ENCODE results near the gene DTNA. TPM values are rescaled to one million over a fixed set of nuclear protein-coding genes. Genes with fewer than 3 reads are reported as not detected.

Gene DTNA
- total RNA-seq, 1 experiment from 2014 or later, result 9.6 TPM

DNA sequence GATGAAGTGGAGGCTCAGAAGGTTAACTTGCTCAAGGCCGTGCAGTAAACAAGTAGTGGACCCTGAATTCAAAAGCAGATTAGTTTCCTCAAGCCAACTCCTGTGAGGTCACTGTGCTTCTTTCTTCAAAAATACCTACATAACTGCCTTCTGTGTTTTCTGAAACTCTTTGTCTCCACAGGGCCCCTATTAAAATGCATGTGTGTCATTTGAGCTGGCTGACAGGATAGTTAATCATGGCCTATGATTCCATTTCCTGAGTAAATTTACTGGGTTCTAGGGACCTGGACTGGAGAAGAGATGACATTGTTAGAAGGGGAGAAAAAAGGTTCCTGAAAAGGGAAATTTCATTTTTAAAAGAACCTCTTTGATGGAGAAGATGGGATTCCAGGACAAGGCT, 12.9 kb upstream of the DTNA start:
- H3K27ac ChIP-seq (ENCODE audit: low read depth, low read length), result no peak overlapping the region
- H3K9me2 ChIP-seq (ENCODE audit: insufficient read depth), result no peaks in the 10 kb centered on the region
- no peak overlapping the region for H3K4me2 ChIP-seq (ENCODE audit: low read length)
- intact Hi-C loops (cut with micrococcal nuclease), result no loop called here
- H3K36me3 ChIP-seq (ENCODE audit: control insufficient read depth in 1 of 2, insufficient read depth in 2 of 2, low read length in 2 of 2), result no peaks in the 10 kb centered on the region
- no peak for DNase-seq (ENCODE audit: low read depth, low spot score)
- POLR2A ChIA-PET, result no interaction called here
- no peaks in the 10 kb centered on the region for H3K79me2 ChIP-seq (ENCODE audit: insufficient read depth, low read length)
- no TSS peak for BruUV-seq (replicated peaks)
- H4K20me1 ChIP-seq (ENCODE audit: insufficient read depth), result no peaks in the 10 kb centered on the region
- no peak for TF ChIP-seq SP1 (IDR thresholded peaks at IDR 0.05; ENCODE audit: low read depth)
- no peak for TF ChIP-seq EGR1 (IDR thresholded peaks at IDR 0.05; ENCODE audit: low read depth)
- no peak for TF ChIP-seq YY1 (IDR thresholded peaks at IDR 0.05; ENCODE audit: extremely low read depth, insufficient replicate concordance, low read depth, low read length)
- no peak for TF ChIP-seq ZFX (IDR thresholded peaks at IDR 0.05)
- TF ChIP-seq, protein P1, sequence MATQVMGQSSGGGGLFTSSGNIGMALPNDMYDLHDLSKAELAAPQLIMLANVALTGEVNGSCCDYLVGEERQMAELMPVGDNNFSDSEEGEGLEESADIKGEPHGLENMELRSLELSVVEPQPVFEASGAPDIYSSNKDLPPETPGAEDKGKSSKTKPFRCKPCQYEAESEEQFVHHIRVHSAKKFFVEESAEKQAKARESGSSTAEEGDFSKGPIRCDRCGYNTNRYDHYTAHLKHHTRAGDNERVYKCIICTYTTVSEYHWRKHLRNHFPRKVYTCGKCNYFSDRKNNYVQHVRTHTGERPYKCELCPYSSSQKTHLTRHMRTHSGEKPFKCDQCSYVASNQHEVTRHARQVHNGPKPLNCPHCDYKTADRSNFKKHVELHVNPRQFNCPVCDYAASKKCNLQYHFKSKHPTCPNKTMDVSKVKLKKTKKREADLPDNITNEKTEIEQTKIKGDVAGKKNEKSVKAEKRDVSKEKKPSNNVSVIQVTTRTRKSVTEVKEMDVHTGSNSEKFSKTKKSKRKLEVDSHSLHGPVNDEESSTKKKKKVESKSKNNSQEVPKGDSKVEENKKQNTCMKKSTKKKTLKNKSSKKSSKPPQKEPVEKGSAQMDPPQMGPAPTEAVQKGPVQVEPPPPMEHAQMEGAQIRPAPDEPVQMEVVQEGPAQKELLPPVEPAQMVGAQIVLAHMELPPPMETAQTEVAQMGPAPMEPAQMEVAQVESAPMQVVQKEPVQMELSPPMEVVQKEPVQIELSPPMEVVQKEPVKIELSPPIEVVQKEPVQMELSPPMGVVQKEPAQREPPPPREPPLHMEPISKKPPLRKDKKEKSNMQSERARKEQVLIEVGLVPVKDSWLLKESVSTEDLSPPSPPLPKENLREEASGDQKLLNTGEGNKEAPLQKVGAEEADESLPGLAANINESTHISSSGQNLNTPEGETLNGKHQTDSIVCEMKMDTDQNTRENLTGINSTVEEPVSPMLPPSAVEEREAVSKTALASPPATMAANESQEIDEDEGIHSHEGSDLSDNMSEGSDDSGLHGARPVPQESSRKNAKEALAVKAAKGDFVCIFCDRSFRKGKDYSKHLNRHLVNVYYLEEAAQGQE (IDR thresholded peaks at IDR 0.05; ENCODE audit: low read depth), result no peak
- TF ChIP-seq SRF (IDR thresholded peaks at IDR 0.05; ENCODE audit: low read depth), result no peak
- TF ChIP-seq, protein P2, sequence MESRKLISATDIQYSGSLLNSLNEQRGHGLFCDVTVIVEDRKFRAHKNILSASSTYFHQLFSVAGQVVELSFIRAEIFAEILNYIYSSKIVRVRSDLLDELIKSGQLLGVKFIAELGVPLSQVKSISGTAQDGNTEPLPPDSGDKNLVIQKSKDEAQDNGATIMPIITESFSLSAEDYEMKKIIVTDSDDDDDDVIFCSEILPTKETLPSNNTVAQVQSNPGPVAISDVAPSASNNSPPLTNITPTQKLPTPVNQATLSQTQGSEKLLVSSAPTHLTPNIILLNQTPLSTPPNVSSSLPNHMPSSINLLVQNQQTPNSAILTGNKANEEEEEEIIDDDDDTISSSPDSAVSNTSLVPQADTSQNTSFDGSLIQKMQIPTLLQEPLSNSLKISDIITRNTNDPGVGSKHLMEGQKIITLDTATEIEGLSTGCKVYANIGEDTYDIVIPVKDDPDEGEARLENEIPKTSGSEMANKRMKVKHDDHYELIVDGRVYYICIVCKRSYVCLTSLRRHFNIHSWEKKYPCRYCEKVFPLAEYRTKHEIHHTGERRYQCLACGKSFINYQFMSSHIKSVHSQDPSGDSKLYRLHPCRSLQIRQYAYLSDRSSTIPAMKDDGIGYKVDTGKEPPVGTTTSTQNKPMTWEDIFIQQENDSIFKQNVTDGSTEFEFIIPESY (IDR thresholded peaks at IDR 0.05; ENCODE audit: extremely low read depth, insufficient replicate concordance, low read length), result no peak
- no peak for TF ChIP-seq CEBPB (IDR thresholded peaks at IDR 0.05; ENCODE audit: low read depth)
- TF ChIP-seq POLR2A (IDR thresholded peaks at IDR 0.05; ENCODE audit: borderline replicate concordance, extremely low read depth, insufficient read depth, insufficient read length), result no peak
- no peak for TF ChIP-seq ZNF274 (IDR thresholded peaks at IDR 0.05; ENCODE audit: low read depth, low read length)
- TF ChIP-seq TCF7L2 (IDR thresholded peaks at IDR 0.05; ENCODE audit: borderline replicate concordance, extremely low read depth, insufficient read depth, insufficient read length), result no peak
- TF ChIP-seq, protein P3, sequence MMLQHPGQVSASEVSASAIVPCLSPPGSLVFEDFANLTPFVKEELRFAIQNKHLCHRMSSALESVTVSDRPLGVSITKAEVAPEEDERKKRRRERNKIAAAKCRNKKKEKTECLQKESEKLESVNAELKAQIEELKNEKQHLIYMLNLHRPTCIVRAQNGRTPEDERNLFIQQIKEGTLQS (IDR thresholded peaks at IDR 0.05), result no peak
- CTCF ChIA-PET, result interaction anchor here (1.1 kb wide), 1 partner anchor 32 kb away, joined by 3 read pairs; no protein-coding TSS in a partner anchor
- H3K4me3 ChIP-seq (replicated peaks in 1 of 2; ENCODE audit: low read depth in 1 of 2, low read length in 2 of 2), result no peak overlapping the region
- no peaks in the 10 kb centered on the region for H3K27me3 ChIP-seq (ENCODE audit: insufficient read depth, low read length)
- no peaks in the 10 kb centered on the region for H3K9me3 ChIP-seq (ENCODE audit: control insufficient read depth in 1 of 2, insufficient read depth in 1 of 2, low read depth in 1 of 2, low read length in 2 of 2)
- no peak overlapping the region for H3K9ac ChIP-seq (ENCODE audit: low read length)
- H3K4me1 ChIP-seq (ENCODE audit: control insufficient read depth in 1 of 2, insufficient read depth in 2 of 2, low read length in 2 of 2), result no peaks in the 10 kb centered on the region
- RAD21 ChIA-PET (ENCODE audit: low non-redundant PET in 1 of 2, low total read pairs in 2 of 2, uncharacterized antibody in 2 of 2, unreplicated experiment in 2 of 2), result no interaction called here
- no peak overlapping the region for H2AFZ ChIP-seq (ENCODE audit: low read depth, low read length, poor library complexity, severe bottlenecking)
- no peak for ATAC-seq

Measured in HCT116 (cell line).